Measurements from ENCODE around the gene C6orf47. TPM values are rescaled to one million over a fixed set of nuclear protein-coding genes. Genes with fewer than 3 reads are reported as not detected.

C6orf47 gene
- total and polyA plus RNA-seq, 2 of the 13 experiments (the other 11 are each of a cell fraction or from before 2014, with no cell fraction given), result 1.7 to 18.1 TPM

DNA sequence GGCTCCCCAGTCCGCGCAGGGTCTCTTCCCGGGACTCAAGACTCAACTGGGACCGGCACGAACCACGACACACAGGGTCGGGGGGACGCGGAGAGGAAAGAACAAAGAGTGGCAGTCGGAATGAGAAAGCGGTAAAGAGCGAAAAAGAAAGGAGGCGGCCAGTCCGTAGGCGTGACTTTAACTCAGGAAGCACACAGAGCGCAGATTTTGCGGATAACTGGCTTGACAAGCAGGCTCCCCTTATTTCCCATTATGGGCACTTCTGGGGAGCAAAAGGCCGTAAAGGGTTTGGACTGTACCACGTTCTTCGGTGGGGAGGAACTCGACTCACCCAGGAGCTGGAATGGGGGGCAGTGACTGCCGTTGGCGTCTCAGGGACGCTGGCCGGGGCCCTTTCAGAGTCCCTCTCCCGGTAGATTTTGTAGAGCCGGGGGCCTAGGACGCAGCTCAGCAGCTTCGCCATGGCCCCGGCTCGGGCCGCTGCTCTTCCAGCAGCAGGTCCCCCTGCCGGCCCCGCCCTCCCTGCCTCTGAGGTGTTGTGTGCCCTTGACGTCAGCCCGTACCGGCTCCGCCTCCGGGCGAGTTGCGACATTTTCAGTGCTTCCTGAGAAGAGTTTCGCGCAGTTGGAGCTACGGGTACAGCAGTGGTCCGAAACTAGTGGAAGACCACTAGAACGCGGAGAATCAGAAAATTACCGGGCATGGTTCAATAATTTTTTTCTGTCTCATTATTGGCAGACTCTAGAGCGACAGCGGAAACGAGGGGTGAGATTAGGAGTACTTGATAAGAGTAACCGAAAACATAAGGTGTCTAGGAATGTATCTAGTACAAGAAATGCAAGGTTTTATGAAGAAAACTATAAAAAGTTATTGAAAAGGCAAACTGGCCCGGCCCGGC is 42.5 kb upstream of the C6orf47 start, which contains the start of gene ABHD16A (continued):
- TF ChIP-seq, protein P1, sequence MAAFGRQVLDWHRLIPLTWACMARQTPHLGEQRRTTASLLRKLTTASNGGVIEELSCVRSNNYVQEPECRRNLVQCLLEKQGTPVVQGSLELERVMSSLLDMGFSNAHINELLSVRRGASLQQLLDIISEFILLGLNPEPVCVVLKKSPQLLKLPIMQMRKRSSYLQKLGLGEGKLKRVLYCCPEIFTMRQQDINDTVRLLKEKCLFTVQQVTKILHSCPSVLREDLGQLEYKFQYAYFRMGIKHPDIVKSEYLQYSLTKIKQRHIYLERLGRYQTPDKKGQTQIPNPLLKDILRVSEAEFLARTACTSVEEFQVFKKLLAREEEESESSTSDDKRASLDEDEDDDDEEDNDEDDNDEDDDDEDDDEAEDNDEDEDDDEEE (CRISPR knock-in tag; IDR thresholded peaks at IDR 0.05), result 0 out of 2 replicates have a peak, but pooled peaks have one; percentile 28
- TF ChIP-seq PATZ1 (CRISPR knock-in tag; IDR thresholded peaks at IDR 0.05) (peak; percentile 67; the same call in 1 of the 2 replicates), ZNF12 (CRISPR knock-in tag; IDR thresholded peaks at IDR 0.05) (peak; percentile 55; the same call in 1 of the 2 replicates), ZNF644 (CRISPR knock-in tag; IDR thresholded peaks at IDR 0.05; ENCODE audit: low read depth) (no peak), ZNF350 (CRISPR knock-in tag; IDR thresholded peaks at IDR 0.05; ENCODE audit: borderline replicate concordance, low read depth) (peak; percentile 85), ZNF788 (CRISPR knock-in tag; IDR thresholded peaks at IDR 0.05; ENCODE audit: borderline replicate concordance) (peak; percentile 79; the same call in 1 of the 2 replicates), ETV5 (CRISPR knock-in tag; IDR thresholded peaks at IDR 0.05; ENCODE audit: borderline replicate concordance) (peak; percentile 87; the same call in 1 of the 2 replicates), MED1 (CRISPR knock-in tag; IDR thresholded peaks at IDR 0.05) (peak; percentile 82), HMGXB4 (CRISPR knock-in tag; IDR thresholded peaks at IDR 0.05; ENCODE audit: borderline replicate concordance in 1 of 2, low read depth in 1 of 2) (peak; percentile 76 to 87; a peak in 3 of 4 replicates), TCF7L2 (IDR thresholded peaks at IDR 0.05; ENCODE audit: low read depth, low read length) (no peak), UBTF (CRISPR knock-in tag; IDR thresholded peaks at IDR 0.05) (peak; percentile 60), AKAP8 (CRISPR knock-in tag; IDR thresholded peaks at IDR 0.05) (no peak), ZNF839 (CRISPR knock-in tag; IDR thresholded peaks at IDR 0.05; ENCODE audit: borderline replicate concordance) (no peak), PHF21A (CRISPR knock-in tag; IDR thresholded peaks at IDR 0.05) (peak; percentile 88)
- TF ChIP-seq, protein P2, sequence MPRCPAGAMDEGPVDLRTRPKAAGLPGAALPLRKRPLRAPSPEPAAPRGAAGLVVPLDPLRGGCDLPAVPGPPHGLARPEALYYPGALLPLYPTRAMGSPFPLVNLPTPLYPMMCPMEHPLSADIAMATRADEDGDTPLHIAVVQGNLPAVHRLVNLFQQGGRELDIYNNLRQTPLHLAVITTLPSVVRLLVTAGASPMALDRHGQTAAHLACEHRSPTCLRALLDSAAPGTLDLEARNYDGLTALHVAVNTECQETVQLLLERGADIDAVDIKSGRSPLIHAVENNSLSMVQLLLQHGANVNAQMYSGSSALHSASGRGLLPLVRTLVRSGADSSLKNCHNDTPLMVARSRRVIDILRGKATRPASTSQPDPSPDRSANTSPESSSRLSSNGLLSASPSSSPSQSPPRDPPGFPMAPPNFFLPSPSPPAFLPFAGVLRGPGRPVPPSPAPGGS (CRISPR knock-in tag; IDR thresholded peaks at IDR 0.05), result no peak; the same call in none of the 2 replicates
- TF ChIP-seq, protein P3, sequence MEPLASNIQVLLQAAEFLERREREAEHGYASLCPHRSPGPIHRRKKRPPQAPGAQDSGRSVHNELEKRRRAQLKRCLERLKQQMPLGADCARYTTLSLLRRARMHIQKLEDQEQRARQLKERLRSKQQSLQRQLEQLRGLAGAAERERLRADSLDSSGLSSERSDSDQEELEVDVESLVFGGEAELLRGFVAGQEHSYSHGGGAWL (CRISPR knock-in tag; IDR thresholded peaks at IDR 0.05), result 0 out of 2 replicates have a peak, but pooled peaks have one; percentile 20

Data from HepG2 (cell line).